ENCODE data around the gene GATA6. TPM values are rescaled to one million over a fixed set of nuclear protein-coding genes. Genes with fewer than 3 reads are reported as not detected.

Gene GATA6
- total RNA-seq, 1 donor from 2014 or later, result 23.8 TPM

- no peak for TF ChIP-seq CTCF (IDR thresholded peaks at IDR 0.05; ENCODE audit: unreplicated experiment)
- Mint-ChIP-seq H3K4me3 (ENCODE audit: unreplicated experiment) (no peak overlapping the region), H3K9me3 (ENCODE audit: unreplicated experiment) (no peaks in the 10 kb centered on the region), H3K36me3 (ENCODE audit: low read depth, unreplicated experiment) (no peaks in the 10 kb centered on the region), H3K27ac (ENCODE audit: unreplicated experiment) (no peak overlapping the region), H3K27me3 (ENCODE audit: unreplicated experiment) (no peaks in the 10 kb centered on the region), H3K4me1 (ENCODE audit: unreplicated experiment) (peaks cover 4% of the 10 kb centered on the region)
- DNase-seq (ENCODE audit: low spot score), result no peak
Measured at GRCh38 chr18:22241921-22242361, 72.6 kb downstream of the GATA6 start.

- no peak overlapping the region for H3K27ac Mint-ChIP-seq (ENCODE audit: unreplicated experiment)
- no peaks in the 10 kb centered on the region for H3K9me3 Mint-ChIP-seq (ENCODE audit: unreplicated experiment)
- peaks cover 4% of the 10 kb centered on the region for H3K4me1 Mint-ChIP-seq (ENCODE audit: unreplicated experiment)
- no peak overlapping the region for H3K4me3 Mint-ChIP-seq (ENCODE audit: unreplicated experiment)
- TF ChIP-seq CTCF (IDR thresholded peaks at IDR 0.05; ENCODE audit: unreplicated experiment), result no peak
- H3K36me3 Mint-ChIP-seq (ENCODE audit: low read depth, unreplicated experiment), result no peaks in the 10 kb centered on the region
- H3K27me3 Mint-ChIP-seq (ENCODE audit: unreplicated experiment), result peaks cover 4% of the 10 kb centered on the region
- no peak for DNase-seq (ENCODE audit: low spot score)
Measured at GRCh38 chr18:22243513-22243912, 74.1 kb downstream of the GATA6 start.

- no peak overlapping the region for H3K27ac Mint-ChIP-seq (ENCODE audit: unreplicated experiment)
- H3K36me3 Mint-ChIP-seq (ENCODE audit: low read depth, unreplicated experiment), result no peaks in the 10 kb centered on the region
- H3K4me1 Mint-ChIP-seq (ENCODE audit: unreplicated experiment), result peaks cover 45% of the 10 kb centered on the region
- TF ChIP-seq CTCF (IDR thresholded peaks at IDR 0.05; ENCODE audit: unreplicated experiment), result no peak
- no peak for DNase-seq (ENCODE audit: low spot score)
- H3K4me3 Mint-ChIP-seq (ENCODE audit: unreplicated experiment), result no peak overlapping the region
- H3K9me3 Mint-ChIP-seq (ENCODE audit: unreplicated experiment), result no peaks in the 10 kb centered on the region
- H3K27me3 Mint-ChIP-seq (ENCODE audit: unreplicated experiment), result peaks cover 4% of the 10 kb centered on the region
Measured at GRCh38 chr18:22250026-22250425, 80.6 kb downstream of the GATA6 start.

- no peak overlapping the region for H3K27ac Mint-ChIP-seq (ENCODE audit: unreplicated experiment)
- peaks cover 51% of the 10 kb centered on the region for H3K4me1 Mint-ChIP-seq (ENCODE audit: unreplicated experiment)
Measured at GRCh38 chr18:22250591-22250996, 81.2 kb downstream of the GATA6 start.

More at GRCh38 chr18:22250591-22250996, 81.2 kb downstream of the GATA6 start:
- Mint-ChIP-seq H3K4me3 (ENCODE audit: unreplicated experiment) (no peak overlapping the region), H3K9me3 (ENCODE audit: unreplicated experiment) (no peaks in the 10 kb centered on the region), H3K36me3 (ENCODE audit: low read depth, unreplicated experiment) (no peaks in the 10 kb centered on the region), H3K27me3 (ENCODE audit: unreplicated experiment) (peaks cover 4% of the 10 kb centered on the region)
- DNase-seq (ENCODE audit: low spot score), result no peak
- TF ChIP-seq CTCF (IDR thresholded peaks at IDR 0.05; ENCODE audit: unreplicated experiment), result no peak

Other genes starting within 250 kb of the GATA6 start
- not detected for gene CTAGE1, start 248.3 kb downstream of the GATA6 start, total RNA-seq (ENCODE audit: unreplicated experiment)

Data from endothelial cell (in vitro differentiated cells).